ENCODE measurements around the gene STX1B. TPM values are rescaled to one million over a fixed set of nuclear protein-coding genes. Genes with fewer than 3 reads are reported as not detected.

STX1B gene
- total RNA-seq = 0.25 and 0.40 TPM in 2 replicates

DNA sequence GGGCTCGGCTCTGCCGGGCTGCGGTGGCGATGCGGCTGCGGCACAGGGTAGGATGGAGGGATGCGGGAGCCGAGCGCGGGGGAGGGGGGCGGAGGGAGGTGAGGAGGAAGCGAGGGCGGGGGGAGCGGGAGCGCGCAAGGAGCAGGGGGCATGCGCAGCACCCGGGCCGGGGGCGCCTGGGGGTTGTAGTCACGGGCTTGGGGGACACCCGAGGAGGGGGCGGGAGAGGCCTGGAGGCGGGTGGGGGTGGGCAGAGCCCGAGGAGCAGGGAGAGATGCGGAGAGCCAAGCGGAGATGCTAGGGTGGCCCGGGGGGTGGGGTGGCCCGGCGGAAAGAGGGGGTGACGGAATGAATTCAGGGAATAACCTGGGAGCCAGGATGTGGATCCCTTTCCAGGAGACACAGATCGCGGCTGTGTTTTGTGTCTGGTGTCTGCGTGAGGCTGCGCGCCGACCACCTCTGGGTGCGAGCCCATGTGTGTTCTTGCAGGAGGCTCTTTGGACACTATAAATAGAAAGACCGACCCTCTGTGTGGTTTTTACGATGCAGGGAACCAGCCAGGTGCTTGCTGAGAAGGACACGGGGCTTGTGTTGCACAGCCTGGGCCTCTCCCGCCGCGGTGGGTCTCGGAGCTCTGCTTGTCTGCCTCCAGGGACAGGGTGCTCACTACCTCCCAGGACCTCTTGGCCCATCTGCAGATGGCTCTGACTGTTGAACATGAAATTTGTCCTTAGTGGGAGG, at the start of gene STX1B:
TSS of gene STX1B (minus strand) at position 54 of the 741 bp plus-strand sequence. CDS start 242 bp downstream, outside the sequence.

GRCh38 chr16:31032736-31033708, 22.6 kb upstream of the STX1B start, which contains the start of gene STX4:
Gene STX4, plus strand, starts transcription at chr16:31033558. Its CDS starts 248 bp downstream, at chr16:31033806.

DNA sequence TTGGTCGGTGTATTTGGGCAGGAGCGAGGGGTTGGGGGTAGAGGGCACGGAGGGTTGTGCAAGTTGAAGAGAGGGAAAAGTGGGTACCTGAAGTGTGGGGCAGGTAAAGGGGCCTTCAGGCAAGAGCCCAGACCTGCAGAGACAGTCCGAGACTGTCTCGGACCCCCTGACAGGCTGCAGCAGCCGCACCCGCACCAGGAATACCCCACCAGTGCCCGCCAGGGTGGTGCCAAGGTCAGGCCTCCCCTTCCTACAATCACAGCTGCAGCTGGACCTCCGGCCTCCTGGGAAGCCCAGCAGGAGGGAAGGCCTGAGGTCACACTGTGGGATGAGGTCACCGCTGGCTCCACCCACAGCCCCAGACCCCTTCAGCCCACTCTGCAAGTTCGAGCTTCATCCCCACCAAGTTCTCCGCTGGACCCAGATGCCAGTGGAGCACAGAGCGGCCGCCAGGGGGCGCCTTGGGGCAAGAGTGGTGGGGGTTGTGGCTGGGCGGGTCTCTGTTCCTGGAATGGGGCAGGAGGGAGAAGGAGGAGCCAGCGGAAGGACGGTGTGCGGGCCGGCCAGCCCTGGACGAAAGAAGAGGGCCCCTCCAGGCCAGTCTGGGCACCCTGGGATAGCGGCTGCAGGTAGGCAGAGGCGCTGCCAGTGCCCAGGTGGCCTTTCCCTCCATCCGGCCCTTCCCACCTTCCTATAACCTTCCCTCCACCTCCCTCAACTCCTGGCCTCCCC, 25.6 kb downstream of the STX1B start, which contains the start of gene HSD3B7:
TSS of gene HSD3B7 (plus strand) at position 539 of the 732 bp plus-strand sequence. CDS start 452 bp downstream, outside the sequence.

DNA sequence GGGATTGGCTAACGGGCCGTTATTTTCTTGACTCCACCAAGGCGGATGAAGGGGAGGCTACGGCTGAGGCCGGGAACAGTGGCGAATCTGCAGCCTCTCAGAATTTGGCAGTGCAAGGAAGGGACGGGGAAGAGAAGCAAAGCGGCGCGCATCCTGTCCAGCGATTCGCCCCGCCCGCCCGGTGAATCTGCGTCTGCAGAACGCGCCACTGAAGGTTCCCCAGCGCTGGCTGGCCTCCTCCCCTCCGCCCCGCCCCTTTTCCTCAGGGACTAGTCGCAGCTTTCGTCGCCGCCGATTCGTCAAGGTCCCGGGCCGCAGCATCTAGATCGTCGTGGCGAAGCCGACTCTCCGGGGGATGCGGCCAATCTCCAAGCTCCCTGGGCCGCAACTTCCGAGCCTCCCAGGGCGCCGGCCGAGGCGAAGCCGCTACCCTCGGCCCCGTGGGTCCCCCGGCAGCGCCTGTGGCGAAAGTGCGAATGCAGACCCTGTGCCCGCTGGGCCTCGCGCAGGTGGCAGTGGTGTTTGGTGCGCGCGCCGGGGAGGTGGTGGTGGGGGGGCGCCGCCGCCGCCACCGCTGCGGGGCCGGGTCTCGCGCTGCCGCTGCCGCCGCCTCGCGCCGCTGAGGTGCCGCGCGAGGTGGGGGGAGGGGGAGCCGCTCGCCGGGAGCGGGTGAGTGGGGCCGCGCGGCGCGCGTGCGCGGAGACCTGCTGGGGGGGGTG, 52.8 kb downstream of the STX1B start, which contains the start of gene SETD1A:
TSS of gene SETD1A (plus strand) at position 299 of the 719 bp plus-strand sequence. CDS start 978 bp downstream, outside the sequence.

DNA sequence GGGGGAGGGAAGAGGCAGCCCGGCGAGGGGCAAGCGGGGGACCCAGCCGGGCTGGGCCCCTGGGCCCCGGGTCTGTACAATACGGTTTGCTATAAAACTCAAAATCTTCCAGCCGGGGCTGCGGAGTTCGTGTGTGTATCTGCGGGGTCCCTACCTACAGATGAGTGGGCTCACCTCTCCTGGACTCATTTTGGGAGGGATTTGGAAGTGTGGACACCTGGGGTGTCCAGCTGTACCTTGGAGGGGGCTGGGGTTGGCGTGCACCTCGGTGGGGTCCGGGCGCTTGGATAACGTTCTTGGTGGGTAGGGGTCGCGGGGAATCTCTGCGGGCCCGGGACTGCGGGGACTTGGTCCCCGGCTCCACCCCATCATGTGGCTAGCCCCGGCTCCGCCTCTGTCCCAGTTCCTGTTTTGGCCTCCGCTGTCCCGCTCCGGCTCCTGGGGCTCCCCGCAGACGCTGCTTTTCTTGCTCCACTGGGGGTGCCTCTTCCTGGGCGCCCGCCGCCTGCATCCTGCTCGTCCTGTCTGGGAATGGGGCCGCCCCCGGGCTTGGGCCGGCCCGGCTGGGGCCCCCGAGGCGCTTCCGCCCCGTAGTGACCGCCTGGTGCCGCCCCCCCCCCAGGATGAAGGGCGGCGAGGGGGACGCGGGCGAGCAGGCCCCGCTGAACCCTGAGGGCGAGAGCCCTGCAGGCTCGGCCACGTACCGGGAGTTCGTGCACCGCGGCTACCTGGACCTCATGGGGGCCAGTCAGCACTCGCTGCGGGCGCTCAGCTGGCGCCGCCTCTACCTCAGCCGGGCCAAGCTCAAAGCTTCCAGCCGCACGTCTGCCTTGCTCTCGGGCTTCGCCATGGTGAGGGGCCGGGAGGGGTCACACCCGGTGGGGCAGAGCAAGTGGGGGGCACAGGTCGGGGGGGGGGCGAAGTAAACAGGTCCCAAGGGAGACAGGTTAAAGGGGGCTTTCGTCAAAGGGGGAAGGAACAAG, 61.5 kb downstream of the STX1B start, which contains the start of gene ORAI3:
TSS of gene ORAI3 (plus strand) at position 402 of the 983 bp plus-strand sequence. CDS start at position 624, 222 bp downstream.

Other genes starting within 250 kb of the STX1B start
- gene CFAP119, start 248.6 kb downstream of the STX1B start, total RNA-seq = 2.7 and 2.9 TPM in 2 replicates
- gene RNF40, start 248.3 kb downstream of the STX1B start, total RNA-seq = 62.4 and 68.3 TPM in 2 replicates
- 8.6 and 8.7 TPM in 2 replicates for gene ZNF629, start 223.4 kb downstream of the STX1B start, total RNA-seq
- gene BCL7C, start 116.6 kb downstream of the STX1B start, total RNA-seq = 44.0 and 51.7 TPM in 2 replicates
- 0.81 and 0.92 TPM in 2 replicates for gene CTF1, start 114.0 kb downstream of the STX1B start, total RNA-seq
- gene FBXL19, start 87.1 kb downstream of the STX1B start, total RNA-seq = 12.9 and 13.2 TPM in 2 replicates
- gene ORAI3, start 61.6 kb downstream of the STX1B start, total RNA-seq = 31.3 and 38.6 TPM in 2 replicates
- gene SETD1A, start 52.9 kb downstream of the STX1B start, total RNA-seq = 1.7 and 3.4 TPM in 2 replicates
- gene HSD3B7, start 25.4 kb downstream of the STX1B start, total RNA-seq = 25.8 and 27.6 TPM in 2 replicates
- gene STX4, start 22.9 kb upstream of the STX1B start, total RNA-seq = 25.3 and 29.5 TPM in 2 replicates
- gene ZNF668, start 63.6 kb upstream of the STX1B start, total RNA-seq = 7.5 and 9.6 TPM in 2 replicates
- 9.9 and 11.1 TPM in 2 replicates for gene ZNF646, start 63.8 kb upstream of the STX1B start, total RNA-seq
- 1.3 and 1.5 TPM in 2 replicates for gene PRSS53, start 78.3 kb upstream of the STX1B start, total RNA-seq
- gene VKORC1, start 84.2 kb upstream of the STX1B start, total RNA-seq = 91.0 and 98.6 TPM in 2 replicates
- 12.2 and 13.7 TPM in 2 replicates for gene BCKDK, start 97.7 kb upstream of the STX1B start, total RNA-seq
- 36.3 and 38.7 TPM in 2 replicates for gene KAT8, start 107.0 kb upstream of the STX1B start, total RNA-seq
- gene PRSS8, start 125.1 kb upstream of the STX1B start, total RNA-seq = not detected in 2 replicates
- 0.53 and 0.62 TPM in 2 replicates for gene PRSS36, start 139.4 kb upstream of the STX1B start, total RNA-seq
- 35.0 and 37.7 TPM in 2 replicates for gene FUS, start 169.5 kb upstream of the STX1B start, total RNA-seq
- gene PYCARD, start 192.1 kb upstream of the STX1B start, total RNA-seq = 37.1 and 42.5 TPM in 2 replicates
- not detected in 2 replicates for gene TRIM72, start 203.5 kb upstream of the STX1B start, total RNA-seq
- not detected in 2 replicates for gene PYDC1, start 206.5 kb upstream of the STX1B start, total RNA-seq
- gene ITGAM, start 249.3 kb upstream of the STX1B start, total RNA-seq = under 0.01 TPM in 1 of 2 replicates, not detected in the other